Muscle of leg (tissue), 11 donors: ENCODE measurements around the gene RNASET2. TPM values are rescaled to one million over a fixed set of nuclear protein-coding genes. Genes with fewer than 3 reads are reported as not detected.
"Not testable (repeated sequence)": the region's sequence is repeated elsewhere in the genome, so short reads cannot be mapped to it uniquely, and the experiment has no call there.

Source experiments
- DNase-seq: peaks from one replicate; pipeline ENCODE4 v3.0.0; 2013
- H3K27ac ChIP-seq: one replicate; pipeline ENCODE4 v1.5.1; 2013; ENCODE audit warnings: mild to moderate bottlenecking, low read length, control low read depth
- H3K27me3 ChIP-seq: one replicate; pipeline ENCODE4 v1.6.1; 2013; ENCODE audit warnings: low read length; ENCODE audit not compliant: control insufficient read depth, insufficient read depth
- H3K36me3 ChIP-seq: one replicate; pipeline ENCODE4 v1.6.1; 2013; ENCODE audit warnings: low read length; ENCODE audit not compliant: control insufficient read depth, insufficient read depth
- H3K4me1 ChIP-seq: one replicate; pipeline ENCODE4 v1.6.1; 2013; ENCODE audit warnings: low read length; ENCODE audit not compliant: control insufficient read depth, insufficient read depth
- H3K4me3 ChIP-seq: one replicate; pipeline ENCODE4 v1.5.1; 2013; ENCODE audit warnings: low read length, control low read depth
- H3K9me3 ChIP-seq: replicated peaks from 2 replicates; pipeline ENCODE4 v1.6.1; 2013; ENCODE audit warnings: low read depth, low read length; ENCODE audit not compliant: control insufficient read depth
- WGBS: methylation state at CpG from one replicate; pipeline ENCODE4 v1.1.5; 2013; ENCODE audit warnings: missing lambda C conversion rate; ENCODE audit not compliant: insufficient coverage; 5-methylcytosine and 5-hydroxymethylcytosine counted together
- polyA plus RNA-seq, 8 donors: library from polyadenylated mRNA; unstranded; fragments of 120-200 nt; gene quantifications; one replicate each; pipeline versions ENCODE4 v1.2.1 to v1.2.3, GENCODE V29; 2013; ENCODE audit warnings: inconsistent platforms in 1 of 8, low replicate concordance in 1 of 8; ENCODE audit not compliant: insufficient read length in 8 of 8, insufficient read depth in 1 of 8
- total RNA-seq: library from RNA; stranded (reverse); fragments of 120-200 nt; gene quantifications from one replicate; pipeline ENCODE4 v1.2.4, GENCODE V29; 2013

The RNASET2 gene
- total and polyA plus RNA-seq, 9 donors, result 15.4 to 23.8 (median 17.9) TPM

DNA sequence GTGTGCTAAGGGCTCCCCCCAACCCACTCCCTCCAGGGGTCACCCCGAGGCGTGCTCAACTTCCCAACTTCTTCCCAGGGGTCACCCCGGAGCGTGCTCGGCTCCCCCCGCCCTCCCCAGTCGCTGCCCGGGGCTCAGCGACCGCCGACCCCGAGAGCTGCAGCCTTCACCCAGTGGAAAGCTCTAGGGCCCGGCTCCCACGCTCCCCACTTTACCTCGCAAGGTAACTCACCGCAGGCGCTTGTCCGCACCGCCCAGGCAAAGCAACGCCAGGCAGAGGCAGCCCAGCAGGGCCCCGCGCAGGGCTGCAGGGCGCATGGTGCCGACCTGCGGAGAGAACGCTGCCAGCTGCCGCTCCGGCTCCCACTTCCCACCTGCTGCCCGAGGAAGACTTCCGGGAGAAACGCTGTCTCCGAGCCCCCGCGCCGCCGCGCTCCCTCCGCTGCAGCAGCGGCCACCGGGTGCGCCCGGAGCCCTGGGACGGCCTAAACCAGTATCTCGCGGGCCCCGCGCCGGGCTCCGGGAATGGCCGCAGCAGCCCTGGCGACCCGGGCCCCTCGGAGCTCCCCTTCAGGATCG is 396 bp downstream of the RNASET2 start:
- peaks cover 7% of the 10 kb centered on the region for H3K36me3 ChIP-seq
- peaks cover 2% of the 10 kb centered on the region for H3K27me3 ChIP-seq
- H3K4me3 ChIP-seq, result peak overlapping the region; percentile 75
- H3K9me3 ChIP-seq, result no peaks in the 10 kb centered on the region
- WGBS, result under 1% methylated on average over 54 of the region's 54 CpGs
- DNase-seq, result no peak
- peak overlapping the region; percentile 29 for H3K27ac ChIP-seq
- peaks cover 18% of the 10 kb centered on the region for H3K4me1 ChIP-seq

DNA sequence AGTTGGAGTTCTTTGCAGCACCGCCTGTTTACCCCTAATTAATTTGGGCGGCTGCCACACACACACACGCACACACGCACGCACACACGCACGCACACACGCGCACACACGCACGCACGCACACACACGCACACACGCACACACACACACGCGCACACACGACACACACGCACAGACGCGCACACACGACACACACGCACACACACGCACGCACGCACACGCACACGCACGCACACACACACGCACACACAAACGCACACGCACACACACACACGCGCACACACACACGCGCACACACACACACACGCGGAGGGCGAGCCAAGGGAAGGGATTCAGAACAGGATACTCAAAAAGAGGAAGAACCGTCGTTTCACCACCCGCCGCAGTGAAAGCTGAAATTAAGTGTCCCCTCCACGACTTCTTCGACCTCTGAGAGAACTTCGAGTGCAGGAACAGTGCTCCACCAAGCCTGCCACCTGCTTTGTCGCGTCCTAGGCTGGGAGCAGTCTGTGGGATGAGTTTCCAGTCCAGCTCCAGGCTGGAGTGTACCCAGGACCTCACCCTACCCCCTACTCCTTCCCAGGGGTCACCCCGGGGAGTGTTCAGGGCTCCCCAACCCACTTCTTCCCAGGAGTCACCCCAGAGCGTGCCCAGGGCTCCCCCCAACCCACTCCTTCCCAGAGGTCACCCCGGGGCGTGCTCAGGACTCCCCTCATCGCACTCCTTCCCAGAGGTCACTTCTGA is 1.1 kb downstream of the RNASET2 start:
- Histone ChIP-seq H3K27me3 (peaks cover 2% of the 10 kb centered on the region), H3K4me3 (peak overlapping the region; percentile 75), H3K4me1 (peaks cover 18% of the 10 kb centered on the region), H3K36me3 (peaks cover 7% of the 10 kb centered on the region), H3K9me3 (no peaks in the 10 kb centered on the region), H3K27ac (peak overlapping the region; percentile 29)
- WGBS, result 26% methylated on average over 15 of the region's 52 CpGs
- DNase-seq, result peak; percentile 55

DNA sequence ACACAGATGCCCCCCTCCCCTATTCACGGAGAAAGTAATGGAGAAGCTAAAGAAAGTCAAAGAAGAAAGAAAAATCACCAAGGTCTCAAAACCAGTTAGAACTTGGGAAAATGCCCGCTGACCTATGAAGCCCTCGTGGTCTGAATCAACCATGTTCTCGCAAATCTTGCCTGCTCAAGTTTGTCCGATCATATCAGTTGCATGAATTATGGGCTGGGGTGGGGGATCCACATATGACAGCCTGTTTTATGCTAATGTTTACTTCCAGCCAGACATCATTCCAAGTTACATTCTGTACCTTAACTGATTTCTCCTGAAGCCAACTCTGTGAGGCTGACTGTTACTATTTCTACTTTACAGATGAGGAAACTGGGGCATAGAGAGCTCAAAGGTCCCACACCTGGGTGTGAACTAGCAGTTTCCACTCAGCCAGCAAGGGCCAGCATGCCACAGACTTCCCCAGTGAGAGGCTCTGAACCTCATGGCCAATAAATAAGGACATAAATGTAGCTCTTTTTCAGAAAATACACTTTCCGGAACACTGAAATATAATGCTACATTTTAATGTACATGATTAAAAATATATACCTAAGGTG is 2.1 kb downstream of the RNASET2 start:
- Histone ChIP-seq H3K9me3 (no peaks in the 10 kb centered on the region), H3K27ac (no peak overlapping the region), H3K27me3 (peaks cover 2% of the 10 kb centered on the region), H3K4me1 (peaks cover 18% of the 10 kb centered on the region), H3K36me3 (peaks cover 7% of the 10 kb centered on the region), H3K4me3 (no peak overlapping the region)
- 100% methylated on average over 3 of the region's 6 CpGs for WGBS
- no peak for DNase-seq

DNA sequence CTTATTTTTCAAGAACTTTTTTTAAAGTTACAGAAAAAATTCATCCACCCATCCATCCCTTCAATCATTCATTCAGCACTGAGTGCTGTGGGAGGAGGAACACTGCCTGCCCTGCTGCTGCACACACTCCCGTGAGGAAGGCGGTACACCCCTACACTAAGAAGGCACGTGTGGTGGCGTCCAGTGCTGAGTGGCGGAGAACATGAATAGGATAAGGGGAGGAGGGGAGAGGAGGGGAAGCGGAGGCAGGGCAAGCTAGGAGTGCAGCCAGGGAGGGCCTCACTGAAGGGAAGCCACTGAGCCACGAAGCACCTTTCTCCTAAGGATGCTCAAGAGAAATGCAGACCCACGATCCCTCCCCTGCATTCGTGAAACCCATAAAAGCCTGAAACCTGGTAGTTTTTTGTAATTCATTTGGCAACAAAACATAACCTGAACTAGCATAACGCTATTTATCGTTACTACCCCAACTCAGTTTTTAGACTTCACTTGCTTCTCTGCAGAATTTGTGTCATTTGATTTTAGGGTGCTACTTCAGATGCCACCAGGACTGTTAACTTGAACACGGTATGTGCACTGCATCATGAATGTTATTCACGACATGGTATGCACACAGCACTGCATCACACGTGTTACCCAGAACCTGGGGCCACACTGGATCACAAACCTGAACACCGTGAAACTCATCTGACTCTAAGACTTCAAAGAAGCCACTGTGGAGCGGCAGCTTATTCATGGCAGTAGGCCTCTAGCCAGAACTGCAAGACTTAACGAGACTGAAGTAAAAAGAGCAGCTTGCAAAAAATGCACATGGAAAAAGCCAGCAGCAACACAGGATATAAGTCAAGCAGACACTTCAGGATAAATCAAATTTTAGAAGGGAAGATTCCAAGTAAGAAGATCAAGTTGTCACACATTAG is 3.5 kb downstream of the RNASET2 start:
- Histone ChIP-seq H3K27me3 (peaks cover 2% of the 10 kb centered on the region), H3K27ac (no peak overlapping the region), H3K4me3 (no peak overlapping the region), H3K36me3 (peaks cover 7% of the 10 kb centered on the region), H3K4me1 (peaks cover 18% of the 10 kb centered on the region), H3K9me3 (no peaks in the 10 kb centered on the region)
- 80% methylated on average over 9 of the region's 17 CpGs for WGBS
- no peak for DNase-seq

DNA sequence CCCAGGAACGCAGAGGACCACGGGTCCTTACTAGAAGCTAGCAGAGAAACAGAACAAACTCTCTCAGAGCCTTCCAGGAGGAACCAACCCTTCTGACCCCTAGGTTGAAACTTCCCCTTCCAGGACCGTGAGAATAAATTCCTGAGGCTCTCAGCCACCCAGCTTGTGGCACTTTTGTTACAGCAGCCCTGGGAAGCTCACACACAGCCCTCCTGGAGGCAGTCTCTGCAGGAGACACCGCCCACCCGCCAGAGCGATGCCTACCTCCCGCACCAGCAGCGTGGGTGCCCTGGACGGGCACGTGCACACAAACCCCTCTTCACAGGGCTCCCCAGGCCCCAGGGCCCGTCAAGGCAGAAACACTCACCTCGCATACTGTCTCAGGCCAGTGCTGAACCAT is 4.2 kb downstream of the RNASET2 start:
- H3K4me3 ChIP-seq, result no peak overlapping the region
- DNase-seq, result peak; percentile 33
- no peak overlapping the region for H3K27ac ChIP-seq
- no peaks in the 10 kb centered on the region for H3K9me3 ChIP-seq
- 92% methylated on average over 9 of the region's 12 CpGs for WGBS
- H3K27me3 ChIP-seq, result peaks cover 2% of the 10 kb centered on the region
- peaks cover 7% of the 10 kb centered on the region for H3K36me3 ChIP-seq
- H3K4me1 ChIP-seq, result peaks cover 13% of the 10 kb centered on the region

DNA sequence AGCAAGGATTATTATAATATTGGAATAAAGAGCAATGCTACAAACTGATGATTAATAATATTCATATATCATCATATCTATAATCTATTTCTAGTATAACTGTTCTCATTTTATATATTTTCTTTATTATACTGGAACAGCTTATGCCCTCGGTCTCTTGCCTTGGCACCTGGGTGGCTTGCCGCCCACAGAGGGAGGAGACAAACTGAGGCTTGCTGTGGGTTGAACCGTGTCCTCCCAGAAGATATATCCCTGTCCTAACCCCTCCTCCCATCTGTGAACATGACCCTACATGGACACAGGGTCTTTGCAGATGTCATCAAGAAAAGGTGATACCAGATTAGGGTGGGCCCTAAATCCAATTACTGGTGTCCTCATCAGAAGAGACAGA is 4.7 kb downstream of the RNASET2 start:
- no peak overlapping the region for H3K27ac ChIP-seq
- WGBS, result no CpG with 5 or more reads among the region's 3 CpGs
- H3K9me3 ChIP-seq, result no peaks in the 10 kb centered on the region
- no peak overlapping the region for H3K4me3 ChIP-seq
- peaks cover 8% of the 10 kb centered on the region for H3K4me1 ChIP-seq
- H3K27me3 ChIP-seq, result peaks cover under 1% of the 10 kb centered on the region
- DNase-seq, result no peak
- peaks cover 7% of the 10 kb centered on the region for H3K36me3 ChIP-seq

DNA sequence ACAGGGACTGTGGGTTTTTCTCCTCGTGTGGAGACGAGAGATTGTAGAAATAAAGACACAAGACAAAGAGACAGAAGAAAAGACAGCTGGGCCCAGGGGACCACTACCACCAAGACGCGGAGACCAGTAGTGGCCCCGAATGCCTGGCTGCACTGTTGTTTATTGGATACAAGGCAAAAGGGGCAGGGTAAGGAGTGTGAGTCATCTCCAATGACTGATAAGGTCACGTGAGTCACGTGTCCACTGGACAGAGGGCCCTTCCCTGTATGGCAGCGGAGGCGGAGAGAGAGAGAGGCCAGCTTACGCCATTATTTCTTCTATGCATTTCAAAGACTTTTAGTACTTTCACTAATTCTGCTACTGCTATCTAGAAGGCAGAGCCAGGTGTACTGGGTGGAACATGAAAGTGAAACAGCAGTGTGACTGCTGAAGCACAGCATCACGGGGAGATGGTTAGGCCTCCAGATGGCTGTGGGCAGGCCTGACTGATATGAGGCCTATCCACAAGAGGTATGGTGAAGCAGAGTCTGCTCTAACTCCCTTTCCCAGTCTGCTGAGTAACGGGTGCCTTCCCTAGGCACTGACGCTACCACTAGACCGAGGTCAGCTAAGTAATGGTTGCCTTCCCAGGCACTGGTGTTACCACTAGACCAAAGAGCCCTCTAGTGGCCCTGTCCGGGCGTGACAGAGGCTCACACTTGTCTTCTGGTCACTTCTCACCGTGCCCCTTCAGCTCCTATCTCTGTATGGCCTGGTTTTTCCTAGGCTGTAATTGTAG is 5.3 kb downstream of the RNASET2 start:
- not testable (repeated sequence) for H3K36me3 ChIP-seq, H3K4me1 ChIP-seq, H3K27ac ChIP-seq, H3K9me3 ChIP-seq, H3K4me3 ChIP-seq, H3K27me3 ChIP-seq
- 84% methylated on average over 11 of the region's 17 CpGs for WGBS
- peak; percentile 32 for DNase-seq

DNA sequence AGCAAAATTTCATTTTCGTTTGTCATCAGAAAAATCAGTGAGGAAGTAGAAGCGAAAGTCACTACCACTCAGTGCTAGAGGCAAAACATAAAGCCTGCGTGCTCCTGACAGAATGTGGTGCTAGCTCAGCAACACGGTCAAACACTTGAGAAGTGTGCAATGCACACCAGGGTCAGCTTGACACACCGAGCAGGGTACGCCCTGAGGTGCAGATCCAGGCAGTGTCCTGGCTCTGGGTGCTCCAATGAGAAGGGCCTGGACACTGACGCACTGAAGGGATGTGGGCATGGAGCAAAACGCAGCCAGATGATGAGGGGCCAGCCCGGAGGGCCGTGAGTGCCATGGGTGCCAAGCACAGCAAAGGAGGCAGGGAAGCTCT is 5.9 kb downstream of the RNASET2 start:
- peaks cover 2% of the 10 kb centered on the region for H3K4me1 ChIP-seq
- H3K27me3 ChIP-seq, result no peaks in the 10 kb centered on the region
- DNase-seq, result peak; percentile 70
- no peak overlapping the region for H3K4me3 ChIP-seq
- no peak overlapping the region for H3K27ac ChIP-seq
- WGBS, result 90% methylated on average over 10 of the region's 10 CpGs
- H3K36me3 ChIP-seq, result peaks cover 13% of the 10 kb centered on the region
- no peaks in the 10 kb centered on the region for H3K9me3 ChIP-seq

DNA sequence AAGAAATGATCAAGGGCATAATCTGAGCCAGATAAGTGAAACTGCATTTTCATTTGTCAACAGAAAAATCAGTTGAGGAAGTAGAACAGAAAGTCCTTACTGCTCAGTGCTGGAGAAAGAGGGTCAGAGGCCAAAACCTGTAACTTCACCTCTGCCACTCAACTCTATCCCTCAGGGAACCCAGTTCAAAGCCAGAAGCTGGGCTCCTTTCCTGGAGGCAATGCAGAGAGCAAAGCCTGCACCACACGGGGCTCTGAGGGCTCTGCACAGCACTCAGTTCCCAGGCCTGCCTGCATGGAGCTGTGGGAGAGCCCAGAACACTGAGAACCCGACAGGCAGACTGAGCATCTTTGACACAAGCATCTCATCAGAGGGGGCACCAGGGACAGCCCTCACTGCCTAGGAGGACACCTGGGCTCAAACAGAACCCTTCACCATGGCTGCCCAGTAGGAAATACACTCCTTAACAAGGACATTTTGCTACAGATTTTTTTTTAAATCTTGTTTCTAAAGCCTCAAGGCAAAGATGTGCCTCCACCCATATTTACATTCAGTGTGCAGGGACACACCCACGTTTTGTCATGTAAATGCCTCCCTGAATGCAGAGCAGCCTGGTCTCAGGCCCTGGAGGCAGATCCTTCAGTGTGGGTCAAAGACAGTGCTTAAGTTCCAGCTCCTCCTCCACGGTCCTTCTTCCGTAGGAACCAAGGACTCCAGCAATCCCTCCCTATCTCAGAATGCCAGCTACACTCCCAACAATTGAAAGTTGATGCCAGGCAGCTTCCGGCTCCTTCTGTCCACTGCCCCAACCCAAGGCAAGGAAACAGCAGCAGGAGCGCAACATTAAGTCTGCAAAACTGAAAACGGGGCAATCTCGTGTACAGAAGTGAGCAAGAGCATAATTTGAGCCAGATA is 6.6 kb downstream of the RNASET2 start:
- Histone ChIP-seq H3K27me3 (no peaks in the 10 kb centered on the region), H3K27ac (peak overlapping the region; percentile 44), H3K4me1 (no peaks in the 10 kb centered on the region), H3K9me3 (no peaks in the 10 kb centered on the region), H3K36me3 (peaks cover 13% of the 10 kb centered on the region), H3K4me3 (no peak overlapping the region)
- DNase-seq, result no peak
- 51% methylated on average over 7 of the region's 9 CpGs for WGBS
